Trophoblast cell (in vitro differentiated cells and primary cell): ENCODE measurements around the gene GPR37.
A peak's percentile ranks its signal among the peaks of the same experiment; 100 is the strongest.

Source experiments
- DNase-seq, 2 donors: peaks; one replicate each; pipeline ENCODE4 v3.0.0-alpha.2; 2016
- H2AFZ ChIP-seq: 2 replicates; pipeline ENCODE4 v1.6.1; 2013; ENCODE audit warnings: low read length, moderate library complexity, mild to moderate bottlenecking; ENCODE audit not compliant: insufficient read depth, poor library complexity
- H2AK5ac ChIP-seq: 2 replicates; pipeline ENCODE4 v1.6.1; 2013; ENCODE audit warnings: mild to moderate bottlenecking, low read length
- H2BK120ac ChIP-seq: 2 replicates; pipeline ENCODE4 v1.6.1; 2013; ENCODE audit warnings: low read length, mild to moderate bottlenecking, moderate library complexity; ENCODE audit not compliant: insufficient read depth, poor library complexity
- H2BK12ac ChIP-seq: 2 replicates; pipeline ENCODE4 v1.6.1; 2013; ENCODE audit warnings: mild to moderate bottlenecking, low read length, moderate library complexity
- H2BK5ac ChIP-seq: 2 replicates; pipeline ENCODE4 v1.6.1; 2013; ENCODE audit warnings: low read length, low read depth, moderate library complexity, mild to moderate bottlenecking; ENCODE audit not compliant: poor library complexity
- H3K14ac ChIP-seq: 2 replicates; pipeline ENCODE4 v1.6.1; 2013; ENCODE audit warnings: mild to moderate bottlenecking, low read length
- H3K18ac ChIP-seq: 2 replicates; pipeline ENCODE4 v1.6.1; 2013; ENCODE audit warnings: mild to moderate bottlenecking, low read length
- H3K23ac ChIP-seq: 2 replicates; pipeline ENCODE4 v1.6.1; 2013; ENCODE audit warnings: low read length
- H3K27ac ChIP-seq: 2 replicates; pipeline ENCODE4 v1.5.1; 2013; ENCODE audit warnings: low read depth, mild to moderate bottlenecking, inconsistent platforms, low read length, moderate library complexity
- H3K27me3 ChIP-seq: 2 replicates; pipeline ENCODE4 v1.6.1; 2013; ENCODE audit warnings: inconsistent platforms, mild to moderate bottlenecking, low read length, moderate library complexity; ENCODE audit not compliant: insufficient read depth
- H3K36me3 ChIP-seq, 2 experiments: 1 replicate in 1 of 2; 2 replicates in 1 of 2; pipeline ENCODE4 v1.6.1; 2013; ENCODE audit warnings: low read length in 2 of 2, mild to moderate bottlenecking in 2 of 2, moderate library complexity in 1 of 2; ENCODE audit not compliant: insufficient read depth in 2 of 2, control insufficient read depth in 1 of 2
- H3K4ac ChIP-seq: 2 replicates; pipeline ENCODE4 v1.6.1; 2013; ENCODE audit warnings: low read depth, mild to moderate bottlenecking, low read length, moderate library complexity
- H3K4me1 ChIP-seq, 2 experiments: 1 replicate in 1 of 2; 2 replicates in 1 of 2; pipeline ENCODE4 v1.6.1; 2013; ENCODE audit warnings: low read length in 2 of 2, mild to moderate bottlenecking in 2 of 2, moderate library complexity in 1 of 2; ENCODE audit not compliant: insufficient read depth in 2 of 2, control insufficient read depth in 1 of 2
- H3K4me2 ChIP-seq: 2 replicates; pipeline ENCODE4 v1.6.1; 2013; ENCODE audit warnings: inconsistent platforms, mild to moderate bottlenecking, low read length, moderate library complexity
- H3K4me3 ChIP-seq: 2 replicates; pipeline ENCODE4 v1.5.1; 2013; ENCODE audit warnings: mild to moderate bottlenecking, low read depth, low read length, inconsistent platforms
- H3K79me1 ChIP-seq: one replicate; pipeline ENCODE4 v1.6.1; 2013; ENCODE audit warnings: low read length
- H3K79me2 ChIP-seq: 2 replicates; pipeline ENCODE4 v1.6.1; 2013; ENCODE audit warnings: low read length, mild to moderate bottlenecking; ENCODE audit not compliant: control insufficient read depth, insufficient read depth, poor library complexity
- H3K9ac ChIP-seq: 2 replicates; pipeline ENCODE4 v1.6.1; 2013; ENCODE audit warnings: mild to moderate bottlenecking, low read length
- H3K9me3 ChIP-seq: 2 replicates; pipeline ENCODE4 v1.6.1; 2013; ENCODE audit warnings: low read depth, mild to moderate bottlenecking, control low read depth, inconsistent platforms, low read length; ENCODE audit not compliant: insufficient read depth
- H4K12ac ChIP-seq: 2 replicates; pipeline ENCODE4 v1.6.1; 2013; ENCODE audit warnings: low read depth, mild to moderate bottlenecking, low read length, moderate library complexity
- H4K8ac ChIP-seq: 2 replicates; pipeline ENCODE4 v1.6.1; 2013; ENCODE audit warnings: low read depth, mild to moderate bottlenecking, low read length, moderate library complexity
- H4K91ac ChIP-seq: one replicate; pipeline ENCODE4 v1.6.1; 2013; ENCODE audit warnings: low read depth, mild to moderate bottlenecking, low read length, moderate library complexity
- WGBS: extraction: QIAGEN DNeasy Blood & Tissue Kit; methylation state at CpG from one replicate; pipeline ENCODE4 v1.1.7; 2013; ENCODE audit warnings: missing lambda C conversion rate; ENCODE audit not compliant: insufficient read length, insufficient coverage; ENCODE audit errors: extremely low coverage; 5-methylcytosine and 5-hydroxymethylcytosine counted together

GPR37 gene

GRCh38 chr7:124783271-124783670 lies 17.7 kb upstream of the GPR37 start:
- peaks cover 6 to 8% of the 10 kb centered on the region in 2 experiments for H3K4me1 ChIP-seq
- no peak overlapping the region for H2AK5ac ChIP-seq
- no peak overlapping the region for H2BK5ac ChIP-seq
- no peak overlapping the region for H3K4ac ChIP-seq
- no peak overlapping the region for H2AFZ ChIP-seq
- no peak overlapping the region for H4K12ac ChIP-seq
- WGBS, result 100% methylated on average over 2 of the region's 5 CpGs
- H3K79me1 ChIP-seq, result peaks cover 9% of the 10 kb centered on the region
- H3K9me3 ChIP-seq, result no peaks in the 10 kb centered on the region
- no peak for DNase-seq
- H2BK120ac ChIP-seq, result peak overlapping the region; percentile 80
- H3K9ac ChIP-seq, result no peak overlapping the region
- no peak overlapping the region for H3K27ac ChIP-seq
- H3K4me3 ChIP-seq, result no peak overlapping the region
- H4K8ac ChIP-seq, result peak overlapping the region; percentile 19
- no peak overlapping the region for H3K14ac ChIP-seq
- no peaks in the 10 kb centered on the region for H3K79me2 ChIP-seq
- H3K27me3 ChIP-seq, result no peaks in the 10 kb centered on the region
- H3K4me2 ChIP-seq, result no peak overlapping the region
- H2BK12ac ChIP-seq, result peak overlapping the region; percentile 91
- no peak overlapping the region for H4K91ac ChIP-seq
- no peak overlapping the region for H3K23ac ChIP-seq
- no peak overlapping the region for H3K18ac ChIP-seq
- no peaks in the 10 kb centered on the region for H3K36me3 ChIP-seq

GRCh38 chr7:124781907-124782734 lies 16.5 kb upstream of the GPR37 start:
- H2BK5ac ChIP-seq, result peak overlapping the region; percentile 51
- no peaks in the 10 kb centered on the region for H3K79me2 ChIP-seq
- no CpG with 5 or more reads among the region's 12 CpGs for WGBS
- peak overlapping the region; percentile 44 for H2BK120ac ChIP-seq
- H3K18ac ChIP-seq, result no peak overlapping the region
- H3K9ac ChIP-seq, result no peak overlapping the region
- H3K79me1 ChIP-seq, result peaks cover 10% of the 10 kb centered on the region
- H3K36me3 ChIP-seq, result no peaks in the 10 kb centered on the region
- H3K9me3 ChIP-seq, result no peaks in the 10 kb centered on the region
- H3K27ac ChIP-seq, result peak overlapping the region; percentile 44
- H3K27me3 ChIP-seq, result no peaks in the 10 kb centered on the region
- peak overlapping the region; percentile 76 for H2AK5ac ChIP-seq
- H2AFZ ChIP-seq, result peak overlapping the region; percentile 10
- no peak overlapping the region for H3K4me2 ChIP-seq
- H4K8ac ChIP-seq, result peak overlapping the region; percentile 76
- peak overlapping the region; percentile 19 for H3K4ac ChIP-seq
- H3K4me3 ChIP-seq, result no peak overlapping the region
- H4K12ac ChIP-seq, result peak overlapping the region; percentile 64
- DNase-seq, result no peak
- H3K4me1 ChIP-seq, result peaks cover 6 to 8% of the 10 kb centered on the region in 2 experiments
- H3K23ac ChIP-seq, result no peak overlapping the region
- H2BK12ac ChIP-seq, result peak overlapping the region; percentile 32
- H4K91ac ChIP-seq, result peak overlapping the region; percentile 70
- H3K14ac ChIP-seq, result peak overlapping the region; percentile 60

- Histone ChIP-seq H3K9ac (no peak overlapping the region), H2BK120ac (no peak overlapping the region), H3K14ac (no peak overlapping the region), H2BK12ac (no peak overlapping the region), H2AFZ (no peak overlapping the region), H3K4me1 (peaks cover 6 to 8% of the 10 kb centered on the region in 2 experiments), H3K4me3 (no peak overlapping the region), H3K27ac (no peak overlapping the region), H3K4me2 (no peak overlapping the region), H3K36me3 (no peaks in the 10 kb centered on the region), H4K91ac (no peak overlapping the region), H3K23ac (no peak overlapping the region), H3K27me3 (no peaks in the 10 kb centered on the region), H2AK5ac (no peak overlapping the region), H4K12ac (no peak overlapping the region), H3K18ac (no peak overlapping the region), H3K79me2 (no peaks in the 10 kb centered on the region), H2BK5ac (no peak overlapping the region), H3K4ac (no peak overlapping the region), H4K8ac (no peak overlapping the region), H3K79me1 (peaks cover 10% of the 10 kb centered on the region), H3K9me3 (no peaks in the 10 kb centered on the region)
- DNase-seq, result no peak
- no CpG with 5 or more reads among the region's 2 CpGs for WGBS
Observed at GRCh38 chr7:124781418-124781817, 15.8 kb upstream of the GPR37 start.

GRCh38 chr7:124780608-124781007 lies 15.0 kb upstream of the GPR37 start:
- peaks cover 6 to 8% of the 10 kb centered on the region in 2 experiments for H3K4me1 ChIP-seq
- H3K4ac ChIP-seq, result no peak overlapping the region
- no peak overlapping the region for H3K18ac ChIP-seq
- H2AK5ac ChIP-seq, result no peak overlapping the region
- H3K14ac ChIP-seq, result no peak overlapping the region
- H4K91ac ChIP-seq, result no peak overlapping the region
- H2AFZ ChIP-seq, result no peak overlapping the region
- H3K4me3 ChIP-seq, result no peak overlapping the region
- no peaks in the 10 kb centered on the region for H3K27me3 ChIP-seq
- no peak overlapping the region for H3K27ac ChIP-seq
- DNase-seq, result no peak
- no peaks in the 10 kb centered on the region for H3K79me2 ChIP-seq
- H2BK12ac ChIP-seq, result no peak overlapping the region
- H3K4me2 ChIP-seq, result no peak overlapping the region
- H3K9me3 ChIP-seq, result no peaks in the 10 kb centered on the region
- H2BK5ac ChIP-seq, result no peak overlapping the region
- H3K23ac ChIP-seq, result no peak overlapping the region
- no CpG with 5 or more reads among the region's 1 CpG for WGBS
- peaks cover 10% of the 10 kb centered on the region for H3K79me1 ChIP-seq
- H3K36me3 ChIP-seq, result no peaks in the 10 kb centered on the region
- H2BK120ac ChIP-seq, result no peak overlapping the region
- H4K8ac ChIP-seq, result no peak overlapping the region
- no peak overlapping the region for H3K9ac ChIP-seq
- H4K12ac ChIP-seq, result no peak overlapping the region
